IMR-90 (cell line): ENCODE measurements around the gene KCNK5.

Experiments
- BHLHE40 ChIP-seq: fragments of 150-350 bp; IDR thresholded peaks from 2 replicates; pipeline ENCODE4 v1.6.1; 2016; ENCODE audit warnings: mild to moderate bottlenecking, low read depth, low read length
- CEBPB ChIP-seq: IDR thresholded peaks from 2 replicates; pipeline ENCODE4 v1.6.1; 2012; ENCODE audit warnings: low read depth, low read length, improper control_type of control experiment
- MAFK ChIP-seq: IDR thresholded peaks from 2 replicates; pipeline ENCODE4 v1.6.1; 2012; ENCODE audit warnings: low read depth, low read length, improper control_type of control experiment
- MAZ ChIP-seq: IDR thresholded peaks from 2 replicates; pipeline ENCODE4 v1.6.1; 2012; ENCODE audit warnings: low read depth, mild to moderate bottlenecking, low read length, improper control_type of control experiment, moderate library complexity, borderline replicate concordance
- MXI1 ChIP-seq: IDR thresholded peaks from 2 replicates; pipeline ENCODE4 v1.6.1; 2012; ENCODE audit warnings: low read depth, mild to moderate bottlenecking, low read length, moderate library complexity, borderline replicate concordance
- POLR2A ChIP-seq: IDR thresholded peaks from 2 replicates; pipeline ENCODE4 v1.6.1; 2012; ENCODE audit warnings: mild to moderate bottlenecking, low read depth, low read length
- RAD21 ChIP-seq: IDR thresholded peaks from 2 replicates; pipeline ENCODE4 v1.6.1; 2012; ENCODE audit warnings: low read length, improper control_type of control experiment
- SMC3 ChIP-seq: fragments of 150-350 bp; IDR thresholded peaks from 2 replicates; pipeline ENCODE4 v1.6.1; 2016; ENCODE audit warnings: low read depth, mild to moderate bottlenecking, antibody characterized with exemption, low read length, moderate library complexity
- TF ChIP-seq, protein P1 (sequence below): conservative IDR thresholded peaks from 2 replicates; pipeline ENCODE4 v1.5.1; 2012; ENCODE audit warnings: mild to moderate bottlenecking, low read depth, low read length, improper control_type of control experiment
- TF ChIP-seq, protein P2 (sequence below): fragments of 150-350 bp; IDR thresholded peaks from 2 replicates; pipeline ENCODE4 v1.6.1; 2017; ENCODE audit warnings: mild to moderate bottlenecking, antibody characterized with exemption, low read length, low read depth
- TF ChIP-seq, protein P3 (sequence below): fragments of 150-350 bp; IDR thresholded peaks from 2 replicates; pipeline ENCODE4 v1.6.1; 2016; ENCODE audit warnings: low read depth, mild to moderate bottlenecking, low read length, moderate library complexity, borderline replicate concordance

- TF ChIP-seq, protein P1, sequence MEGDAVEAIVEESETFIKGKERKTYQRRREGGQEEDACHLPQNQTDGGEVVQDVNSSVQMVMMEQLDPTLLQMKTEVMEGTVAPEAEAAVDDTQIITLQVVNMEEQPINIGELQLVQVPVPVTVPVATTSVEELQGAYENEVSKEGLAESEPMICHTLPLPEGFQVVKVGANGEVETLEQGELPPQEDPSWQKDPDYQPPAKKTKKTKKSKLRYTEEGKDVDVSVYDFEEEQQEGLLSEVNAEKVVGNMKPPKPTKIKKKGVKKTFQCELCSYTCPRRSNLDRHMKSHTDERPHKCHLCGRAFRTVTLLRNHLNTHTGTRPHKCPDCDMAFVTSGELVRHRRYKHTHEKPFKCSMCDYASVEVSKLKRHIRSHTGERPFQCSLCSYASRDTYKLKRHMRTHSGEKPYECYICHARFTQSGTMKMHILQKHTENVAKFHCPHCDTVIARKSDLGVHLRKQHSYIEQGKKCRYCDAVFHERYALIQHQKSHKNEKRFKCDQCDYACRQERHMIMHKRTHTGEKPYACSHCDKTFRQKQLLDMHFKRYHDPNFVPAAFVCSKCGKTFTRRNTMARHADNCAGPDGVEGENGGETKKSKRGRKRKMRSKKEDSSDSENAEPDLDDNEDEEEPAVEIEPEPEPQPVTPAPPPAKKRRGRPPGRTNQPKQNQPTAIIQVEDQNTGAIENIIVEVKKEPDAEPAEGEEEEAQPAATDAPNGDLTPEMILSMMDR: no peak
- TF ChIP-seq POLR2A (no peak), MAFK (no peak), SMC3 (no peak), RAD21 (no peak), MXI1 (no peak), BHLHE40 (no peak), CEBPB (no peak), MAZ (no peak)
- TF ChIP-seq, protein P2, sequence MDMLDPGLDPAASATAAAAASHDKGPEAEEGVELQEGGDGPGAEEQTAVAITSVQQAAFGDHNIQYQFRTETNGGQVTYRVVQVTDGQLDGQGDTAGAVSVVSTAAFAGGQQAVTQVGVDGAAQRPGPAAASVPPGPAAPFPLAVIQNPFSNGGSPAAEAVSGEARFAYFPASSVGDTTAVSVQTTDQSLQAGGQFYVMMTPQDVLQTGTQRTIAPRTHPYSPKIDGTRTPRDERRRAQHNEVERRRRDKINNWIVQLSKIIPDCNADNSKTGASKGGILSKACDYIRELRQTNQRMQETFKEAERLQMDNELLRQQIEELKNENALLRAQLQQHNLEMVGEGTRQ: no peak
- TF ChIP-seq, protein P3, sequence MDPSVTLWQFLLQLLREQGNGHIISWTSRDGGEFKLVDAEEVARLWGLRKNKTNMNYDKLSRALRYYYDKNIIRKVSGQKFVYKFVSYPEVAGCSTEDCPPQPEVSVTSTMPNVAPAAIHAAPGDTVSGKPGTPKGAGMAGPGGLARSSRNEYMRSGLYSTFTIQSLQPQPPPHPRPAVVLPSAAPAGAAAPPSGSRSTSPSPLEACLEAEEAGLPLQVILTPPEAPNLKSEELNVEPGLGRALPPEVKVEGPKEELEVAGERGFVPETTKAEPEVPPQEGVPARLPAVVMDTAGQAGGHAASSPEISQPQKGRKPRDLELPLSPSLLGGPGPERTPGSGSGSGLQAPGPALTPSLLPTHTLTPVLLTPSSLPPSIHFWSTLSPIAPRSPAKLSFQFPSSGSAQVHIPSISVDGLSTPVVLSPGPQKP: no peak
These were observed 3.7 kb downstream of the KCNK5 start for GRCh38 chr6:39225543-39225942.
